DOHH2 (cell line): ENCODE measurements around the gene SLC6A11.

Source experiments
- CTCF ChIP-seq: fragments of 200-600 bp; sonication (generic); IDR thresholded peaks from one replicate; pipeline ENCODE4 v1.5.1; 2014; ENCODE audit warnings: antibody characterized with exemption, mild to moderate bottlenecking, low read depth, low read length; ENCODE audit not compliant: poor library complexity, severe bottlenecking
- EZH2phosphoT487 ChIP-seq: fragments of 200-600 bp; sonication (generic); IDR thresholded peaks from 2 replicates; pipeline ENCODE4 v1.6.1; 2017; ENCODE audit warnings: borderline replicate concordance, mild to moderate bottlenecking, antibody characterized with exemption, low read length, moderate library complexity, mixed read lengths

GRCh38 chr3:10939556-10939955 is 123.5 kb downstream of the SLC6A11 start:
- TF ChIP-seq CTCF (no peak), EZH2phosphoT487 (no peak)
